MM.1S (cell line): Measurements from ENCODE around the gene MGAT2.

Source experiments
- DNase-seq: peaks from one replicate; pipeline ENCODE4 v3.0.0-alpha.2; 2015
- H2AFZ ChIP-seq: fragments of 300-600 bp; sonication (generic); 2 replicates; pipeline ENCODE4 v1.6.0; 2016; ENCODE audit warnings: antibody characterized with exemption, low read length
- H3F3A ChIP-seq: fragments of 300-600 bp; sonication (generic); 2 replicates; pipeline ENCODE4 v1.6.1; 2016; ENCODE audit warnings: mild to moderate bottlenecking, antibody characterized with exemption, low read length, moderate library complexity, mixed read lengths; ENCODE audit not compliant: insufficient read depth
- H3K27ac ChIP-seq: fragments of 300-600 bp; sonication (generic); 2 replicates; pipeline ENCODE4 v1.5.1; 2016; ENCODE audit warnings: mild to moderate bottlenecking, low read length
- H3K27me3 ChIP-seq: fragments of 300-600 bp; sonication (generic); replicated peaks from 2 replicates; pipeline ENCODE4 v1.6.0; 2016; ENCODE audit warnings: low read length; ENCODE audit not compliant: insufficient read depth
- H3K36me3 ChIP-seq: fragments of 300-600 bp; sonication (generic); replicated peaks from 2 replicates; pipeline ENCODE4 v1.6.1; 2016; ENCODE audit warnings: mild to moderate bottlenecking, low read length, mixed read lengths; ENCODE audit not compliant: insufficient read depth
- H3K4me1 ChIP-seq: fragments of 300-600 bp; sonication (generic); 2 replicates; pipeline ENCODE4 v1.6.1; 2016; ENCODE audit warnings: low read length, mixed read lengths
- H3K4me2 ChIP-seq: fragments of 300-600 bp; sonication (generic); 2 replicates; pipeline ENCODE4 v1.6.0; 2016; ENCODE audit warnings: low read depth, low read length
- H3K4me3 ChIP-seq: fragments of 300-600 bp; sonication (generic); 2 replicates; pipeline ENCODE4 v1.5.1; 2016; ENCODE audit warnings: low read length, mixed read lengths
- H3K79me2 ChIP-seq: fragments of 300-600 bp; sonication (generic); 2 replicates; pipeline ENCODE4 v1.6.1; 2016; ENCODE audit warnings: mixed run types, low read length, mixed read lengths
- H3K9ac ChIP-seq: fragments of 300-600 bp; sonication (generic); 2 replicates; pipeline ENCODE4 v1.6.1; 2016; ENCODE audit warnings: low read length, mixed read lengths
- H3K9me2 ChIP-seq: fragments of 300-600 bp; sonication (generic); replicated peaks from 2 replicates; pipeline ENCODE4 v1.6.1; 2016; ENCODE audit warnings: mild to moderate bottlenecking, low read length, mixed read lengths; ENCODE audit not compliant: insufficient read depth
- H3K9me3 ChIP-seq: fragments of 300-600 bp; sonication (generic); replicated peaks from 2 replicates; pipeline ENCODE4 v1.6.1; 2016; ENCODE audit warnings: mild to moderate bottlenecking, low read length, mixed read lengths; ENCODE audit not compliant: insufficient read depth
- H4K20me1 ChIP-seq: fragments of 300-600 bp; sonication (generic); 2 replicates; pipeline ENCODE4 v1.6.1; 2016; ENCODE audit warnings: mild to moderate bottlenecking, low read length, moderate library complexity, mixed read lengths; ENCODE audit not compliant: insufficient read depth
- CTCF ChIP-seq: fragments of 300-600 bp; sonication (generic); IDR thresholded peaks from 2 replicates; pipeline ENCODE4 v1.5.1; 2016; ENCODE audit warnings: antibody characterized with exemption, low read length, mixed read lengths
- EZH2 ChIP-seq: fragments of 300-600 bp; sonication (generic); optimal IDR thresholded peaks from 2 replicates; pipeline ENCODE3; 2017; ENCODE audit warnings: low read depth, mild to moderate bottlenecking, antibody characterized with exemption, low read length, mixed read lengths
- EZH2phosphoT487 ChIP-seq: fragments of 300-600 bp; sonication (generic); IDR thresholded peaks from 2 replicates; pipeline ENCODE4 v1.6.1; 2018; ENCODE audit warnings: antibody characterized with exemption, low read length

The MGAT2 gene

GRCh38 chr14:49620182-49621113 lies at the start of gene MGAT2, which contains the start of gene RPL36AL:
Gene MGAT2 (plus strand): TSS chr14:49620799. CDS start chr14:49621269, 470 bp downstream.
Gene RPL36AL (minus strand): TSS chr14:49620626. CDS start chr14:49619104, 1,522 bp downstream.
- peak within 1 kb of the TSS; percentile 81 for H3K4me3 ChIP-seq
- peak within 1 kb of the TSS; percentile 82 for H3K4me2 ChIP-seq
- peaks cover 11% of the 10 kb centered on the region for H3F3A ChIP-seq
- no peaks in the 10 kb centered on the region for H3K9me2 ChIP-seq
- peak; percentile 92 for DNase-seq
- no peaks in the 10 kb centered on the region for H3K4me1 ChIP-seq
- H3K27me3 ChIP-seq = no peaks in the 10 kb centered on the region
- peak within 1 kb of the TSS; percentile 56 for H2AFZ ChIP-seq
- H3K79me2 ChIP-seq = peaks cover 57% of the 10 kb centered on the region
- no peaks in the 10 kb centered on the region for H4K20me1 ChIP-seq
- peak within 1 kb of the TSS; percentile 98 for H3K27ac ChIP-seq
- H3K36me3 ChIP-seq = no peaks in the 10 kb centered on the region
- TF ChIP-seq EZH2phosphoT487 = no peak
- no peak for TF ChIP-seq EZH2
- TF ChIP-seq CTCF = 0 out of 2 replicates have a peak, but pooled peaks have one; percentile 4
- H3K9me3 ChIP-seq = no peaks in the 10 kb centered on the region
- peak within 1 kb of the TSS; percentile 95 for H3K9ac ChIP-seq

- no peak for TF ChIP-seq EZH2phosphoT487
- TF ChIP-seq EZH2 = no peak
- TF ChIP-seq CTCF = no peak
- Histone ChIP-seq H3K4me1 (no peaks in the 10 kb centered on the region), H3K79me2 (no peaks in the 10 kb centered on the region)
Measured at GRCh38 chr14:49574038-49574437, 46.6 kb upstream of the MGAT2 start.

GRCh38 chr14:49578141-49578540 lies 42.5 kb upstream of the MGAT2 start:
- H3F3A ChIP-seq = no peaks in the 10 kb centered on the region
- peaks cover 13% of the 10 kb centered on the region for H3K79me2 ChIP-seq
- no peak overlapping the region for H3K9ac ChIP-seq
- no peak overlapping the region for H3K4me2 ChIP-seq
- H3K4me1 ChIP-seq = no peaks in the 10 kb centered on the region
- no peaks in the 10 kb centered on the region for H3K9me3 ChIP-seq
- TF ChIP-seq CTCF (no peak), EZH2 (no peak), EZH2phosphoT487 (no peak)
- H3K9me2 ChIP-seq = no peaks in the 10 kb centered on the region
- H3K27me3 ChIP-seq = no peaks in the 10 kb centered on the region
- no peak overlapping the region for H3K4me3 ChIP-seq
- no peak overlapping the region for H2AFZ ChIP-seq
- H3K27ac ChIP-seq = no peak overlapping the region
- H3K36me3 ChIP-seq = no peaks in the 10 kb centered on the region; the same call in 1 of the 2 replicates
- H4K20me1 ChIP-seq = peaks cover 3% of the 10 kb centered on the region; the same call in 1 of the 2 replicates
- DNase-seq = no peak

More at GRCh38 chr14:49574038-49574437, 46.6 kb upstream of the MGAT2 start:
- Histone ChIP-seq H4K20me1 (no peaks in the 10 kb centered on the region), H3F3A (no peaks in the 10 kb centered on the region), H3K4me2 (no peak overlapping the region), H3K27ac (no peak overlapping the region), H3K4me3 (no peak overlapping the region), H3K9me3 (no peaks in the 10 kb centered on the region), H3K9me2 (no peaks in the 10 kb centered on the region), H3K27me3 (no peaks in the 10 kb centered on the region), H2AFZ (no peak overlapping the region), H3K9ac (no peak overlapping the region), H3K36me3 (no peaks in the 10 kb centered on the region)
- no peak for DNase-seq
